GM23338 (cell line): ENCODE data around the gene UBAC1. TPM values are rescaled to one million over a fixed set of nuclear protein-coding genes. Genes with fewer than 3 reads are reported as not detected.
A peak's percentile ranks its signal among the peaks of the same experiment; 100 is the strongest.

Source experiments
- ATAC-seq: fragments of 200-7000 bp; cut with Tn5 transposase; 3 replicates; pipeline ENCODE4 v1.9.1; 2020
- DNase-seq: peaks from one replicate; pipeline ENCODE4 v3.0.0-alpha.2; 2015; ENCODE audit warnings: low spot score
- H2AFZ ChIP-seq: fragments of 200-600 bp; sonication (generic); 2 replicates; pipeline ENCODE4 v1.8.0; 2016; ENCODE audit warnings: antibody characterized with exemption, mild to moderate bottlenecking, moderate library complexity
- H3F3A ChIP-seq: fragments of 200-600 bp; sonication (generic); replicated peaks from 2 replicates; pipeline ENCODE4 v1.8.0; 2017; ENCODE audit warnings: antibody characterized with exemption, mixed run types, low read depth
- H3K27ac ChIP-seq: fragments of 200-600 bp; sonication (generic); 2 replicates; pipeline ENCODE4 v1.6.1; 2016; ENCODE audit warnings: low read depth
- H3K27me3 ChIP-seq: fragments of 200-600 bp; sonication (generic); 2 replicates; pipeline ENCODE4 v1.8.0; 2016; ENCODE audit warnings: mild to moderate bottlenecking, mixed run types, moderate library complexity; ENCODE audit not compliant: insufficient read depth
- H3K36me3 ChIP-seq: fragments of 200-600 bp; sonication (generic); 2 replicates; pipeline ENCODE4 v1.8.0; 2016; ENCODE audit warnings: mild to moderate bottlenecking; ENCODE audit not compliant: insufficient read depth
- H3K4me1 ChIP-seq: fragments of 200-600 bp; sonication (generic); 2 replicates; pipeline ENCODE4 v1.8.0; 2016; ENCODE audit warnings: mild to moderate bottlenecking, moderate library complexity; ENCODE audit not compliant: insufficient read depth
- H3K4me2 ChIP-seq: fragments of 200-600 bp; sonication (generic); 2 replicates; pipeline ENCODE4 v1.7.1; 2017; ENCODE audit warnings: mixed run types
- H3K4me3 ChIP-seq: fragments of 200-600 bp; sonication (generic); 2 replicates; pipeline ENCODE4 v1.6.1; 2016; ENCODE audit warnings: mixed run types
- H3K79me2 ChIP-seq: fragments of 200-600 bp; sonication (generic); replicated peaks from 2 replicates; pipeline ENCODE4 v1.8.0; 2017; ENCODE audit warnings: mild to moderate bottlenecking; ENCODE audit not compliant: insufficient read depth
- H3K9me2 ChIP-seq: fragments of 200-600 bp; sonication (generic); 2 replicates; pipeline ENCODE4 v1.8.0; 2017; ENCODE audit not compliant: insufficient read depth
- H4K20me1 ChIP-seq: fragments of 200-600 bp; sonication (generic); replicated peaks from 2 replicates; pipeline ENCODE4 v1.8.0; 2017; ENCODE audit warnings: mild to moderate bottlenecking; ENCODE audit not compliant: insufficient read depth
- H3K27ac Mint-ChIP-seq: 2 replicates; pipeline ENCODE4 v1.8.0; 2020; ENCODE audit warnings: inconsistent platforms, mild to moderate bottlenecking, moderate library complexity, mixed read lengths
- H3K27me3 Mint-ChIP-seq: 3 replicates; pipeline ENCODE4 v1.8.0; 2022; ENCODE audit warnings: low read depth, mild to moderate bottlenecking, moderate library complexity, mixed read lengths, inconsistent platforms; ENCODE audit not compliant: insufficient read depth, poor library complexity
- H3K36me3 Mint-ChIP-seq: 3 replicates; pipeline ENCODE4 v1.8.0; 2021; ENCODE audit warnings: low read depth, mild to moderate bottlenecking, inconsistent platforms, moderate library complexity, mixed read lengths
- H3K4me1 Mint-ChIP-seq: 3 replicates; pipeline ENCODE4 v1.8.0; 2020; ENCODE audit warnings: mild to moderate bottlenecking, inconsistent platforms, mixed read lengths
- H3K4me3 Mint-ChIP-seq: 3 replicates; pipeline ENCODE4 v1.8.0; 2021; ENCODE audit warnings: moderate library complexity, mild to moderate bottlenecking, inconsistent platforms, mixed read lengths
- H3K9me3 Mint-ChIP-seq: 3 replicates; pipeline ENCODE4 v1.8.0; 2020; ENCODE audit warnings: moderate library complexity, mild to moderate bottlenecking, inconsistent platforms, mixed read lengths
- CREB1 ChIP-seq: fragments of 250-450 bp; sonication (Bioruptor Pico); IDR thresholded peaks from 2 replicates; pipeline ENCODE4 v1.5.0; 2020; ENCODE audit warnings: low read depth, mild to moderate bottlenecking, moderate library complexity
- CTCF ChIP-seq, 2 experiments: fragments of 200-600 bp in 1 of 2; sonication (generic) in 1 of 2; conservative IDR thresholded peaks; 2 replicates each; pipeline versions ENCODE4 v1.5.1 to v1.6.1; 2016 to 2017; ENCODE audit warnings: antibody characterized with exemption in 2 of 2, low read depth in 2 of 2, mild to moderate bottlenecking in 2 of 2, moderate library complexity in 1 of 2
- ETS1 ChIP-seq: IDR thresholded peaks from 2 replicates; pipeline ENCODE4 v1.6.1; 2016; ENCODE audit warnings: antibody characterized with exemption
- EZH2 ChIP-seq: fragments of 200-600 bp; sonication (generic); IDR thresholded peaks from one replicate; pipeline ENCODE4 v1.8.0; 2017; ENCODE audit warnings: antibody characterized with exemption, mild to moderate bottlenecking, low read depth; ENCODE audit not compliant: unreplicated experiment
- EZH2phosphoT487 ChIP-seq: fragments of 200-600 bp; sonication (generic); IDR thresholded peaks from one replicate; pipeline ENCODE4 v1.8.1; 2018; ENCODE audit warnings: antibody characterized with exemption; ENCODE audit not compliant: unreplicated experiment
- NANOG ChIP-seq: IDR thresholded peaks from 2 replicates; pipeline ENCODE4 v1.6.1; 2016; ENCODE audit warnings: antibody characterized with exemption, borderline replicate concordance
- POLR2AphosphoS5 ChIP-seq: IDR thresholded peaks from 2 replicates; pipeline ENCODE4 v1.6.1; 2016; ENCODE audit warnings: antibody characterized with exemption, low read depth
- REST ChIP-seq: IDR thresholded peaks from one replicate; pipeline ENCODE4 v1.6.1; 2018; ENCODE audit warnings: antibody characterized with exemption; ENCODE audit not compliant: unreplicated experiment
- STAT1 ChIP-seq: IDR thresholded peaks from one replicate; pipeline ENCODE4 v1.6.1; 2016; ENCODE audit warnings: antibody characterized with exemption; ENCODE audit not compliant: unreplicated experiment
- ZNF114 ChIP-seq: fragments of 250-450 bp; sonication (Bioruptor Pico); IDR thresholded peaks from 2 replicates; pipeline ENCODE4 v1.5.0; 2020; ENCODE audit warnings: mild to moderate bottlenecking, moderate library complexity
- ZNF331 ChIP-seq: fragments of 250-450 bp; sonication (Bioruptor Pico); IDR thresholded peaks from 2 replicates; pipeline ENCODE4 v1.5.0; 2020; ENCODE audit warnings: low read depth, mild to moderate bottlenecking, moderate library complexity
- polyA plus RNA-seq: library from polyadenylated mRNA; unstranded; fragments of >200 nt; fragmentation: Nextera tagmentation; extraction: Ambion mirVana; gene quantifications from 2 replicates; pipeline ENCODE4 v1.2.1, GENCODE V29; 2016
- total RNA-seq: library from RNA; depleted of rRNA; stranded (reverse); fragments of >200 nt; shearing (Covaris generic); gene quantifications from 2 replicates; pipeline ENCODE4 v1.2.3, GENCODE V29; 2014

UBAC1 gene
- total and polyA plus RNA-seq, 2 experiments from 2014 or later, result 63.2 to 86.6 TPM

GRCh38 chr9:135910757-135911156 is 50.4 kb downstream of the UBAC1 start:
- H3K9me2 ChIP-seq, result no peaks in the 10 kb centered on the region
- H3K36me3 ChIP-seq, result peaks cover 29% of the 10 kb centered on the region
- ATAC-seq (no peak), DNase-seq (no peak)
- peaks cover 13% of the 10 kb centered on the region for H3K4me1 ChIP-seq
- peaks cover 29% of the 10 kb centered on the region for H4K20me1 ChIP-seq
- 0 out of 2 replicates have a peak, but pooled peaks cover 2% of the 10 kb centered on the region for H3F3A ChIP-seq
- H3K27ac ChIP-seq, result no peak overlapping the region
- H3K27me3 Mint-ChIP-seq, result peaks cover 16% of the 10 kb centered on the region
- peaks cover 14% of the 10 kb centered on the region for H3K4me1 Mint-ChIP-seq
- H2AFZ ChIP-seq, result no peak overlapping the region
- H3K4me3 Mint-ChIP-seq, result no peak overlapping the region
- TF ChIP-seq ZNF331 (CRISPR knock-in tag) (no peak), CTCF (conservative IDR thresholded peaks at IDR 0.05; ENCODE audit: low read depth in 2 of 2) (peak in 1 of 2 experiments; percentile 27; a peak in 2 of 4 replicates), REST (no peak), CREB1 (CRISPR knock-in tag) (no peak)
- peaks cover 9% of the 10 kb centered on the region; the same call in 1 of the 2 replicates for H3K27me3 ChIP-seq
- H3K36me3 Mint-ChIP-seq, result peaks cover 74% of the 10 kb centered on the region
- peaks cover 62% of the 10 kb centered on the region for H3K9me3 Mint-ChIP-seq
- no peak overlapping the region for H3K27ac Mint-ChIP-seq
- H3K4me3 ChIP-seq, result no peak overlapping the region
- no peak overlapping the region for H3K4me2 ChIP-seq
- H3K79me2 ChIP-seq, result peaks cover 37% of the 10 kb centered on the region

GRCh38 chr9:135910216-135910615 is 51.0 kb downstream of the UBAC1 start:
- peaks cover 19% of the 10 kb centered on the region for H3K4me1 Mint-ChIP-seq
- peaks cover 43% of the 10 kb centered on the region for H3K79me2 ChIP-seq
- H3F3A ChIP-seq, result 0 out of 2 replicates have a peak, but pooled peaks cover 2% of the 10 kb centered on the region
- no peak overlapping the region for H3K4me2 ChIP-seq
- H3K4me3 ChIP-seq, result no peak overlapping the region
- H3K27me3 ChIP-seq, result peaks cover 9% of the 10 kb centered on the region; the same call in 1 of the 2 replicates
- peaks cover 24% of the 10 kb centered on the region for H3K36me3 ChIP-seq
- H3K9me2 ChIP-seq, result no peaks in the 10 kb centered on the region
- no peak for ATAC-seq
- no peak overlapping the region for H2AFZ ChIP-seq
- peaks cover 13% of the 10 kb centered on the region for H3K27me3 Mint-ChIP-seq
- H3K9me3 Mint-ChIP-seq, result peaks cover 57% of the 10 kb centered on the region
- H3K4me1 ChIP-seq, result peaks cover 19% of the 10 kb centered on the region
- H3K36me3 Mint-ChIP-seq, result peaks cover 69% of the 10 kb centered on the region
- no peak overlapping the region for H3K27ac Mint-ChIP-seq
- H3K27ac ChIP-seq, result no peak overlapping the region
- H3K4me3 Mint-ChIP-seq, result no peak overlapping the region
- peaks cover 34% of the 10 kb centered on the region for H4K20me1 ChIP-seq
- no peak for DNase-seq
- TF ChIP-seq ZNF114 (CRISPR knock-in tag) (no peak), NANOG (no peak), STAT1 (no peak), POLR2AphosphoS5 (no peak), EZH2phosphoT487 (no peak), EZH2 (no peak), CTCF (conservative IDR thresholded peaks at IDR 0.05; ENCODE audit: low read depth in 2 of 2) (no peak), ETS1 (no peak), ZNF331 (CRISPR knock-in tag) (no peak), CREB1 (CRISPR knock-in tag) (no peak)
